ENCODE measurements around the gene CPLX3.

The CPLX3 gene

GRCh38 chr15:74850393-74850792 is 24.0 kb downstream of the CPLX3 start:
- DNase-seq (ENCODE audit: extremely low read depth, insufficient read length), result no peak
- Histone ChIP-seq H3K36me3 (ENCODE audit: control insufficient read depth, insufficient read depth, low read length) (peaks cover 61% of the 10 kb centered on the region), H3K4me3 (replicated peaks; ENCODE audit: low read depth, low read length) (no peak overlapping the region), H3K27me3 (replicated peaks; ENCODE audit: control insufficient read depth, insufficient read depth, low read length) (no peaks in the 10 kb centered on the region)
- TF ChIP-seq CTCF (IDR thresholded peaks at IDR 0.05; ENCODE audit: insufficient read depth, low read length, poor library complexity, severe bottlenecking), result no peak

- no peak for DNase-seq (ENCODE audit: extremely low read depth, insufficient read length)
- peaks cover 54% of the 10 kb centered on the region for H3K36me3 ChIP-seq (ENCODE audit: control insufficient read depth, insufficient read depth, low read length)
- TF ChIP-seq CTCF (IDR thresholded peaks at IDR 0.05; ENCODE audit: insufficient read depth, low read length, poor library complexity, severe bottlenecking), result no peak
- no peaks in the 10 kb centered on the region for H3K27me3 ChIP-seq (replicated peaks; ENCODE audit: control insufficient read depth, insufficient read depth, low read length)
- H3K4me3 ChIP-seq (replicated peaks; ENCODE audit: low read depth, low read length), result no peak overlapping the region
Measured at GRCh38 chr15:74851960-74852359, 25.5 kb downstream of the CPLX3 start.

GRCh38 chr15:74854453-74855022 is 28.1 kb downstream of the CPLX3 start:
- no peak for TF ChIP-seq CTCF (IDR thresholded peaks at IDR 0.05; ENCODE audit: insufficient read depth, low read length, poor library complexity, severe bottlenecking)
- no peak for DNase-seq (ENCODE audit: extremely low read depth, insufficient read length)
- Histone ChIP-seq H3K36me3 (ENCODE audit: control insufficient read depth, insufficient read depth, low read length) (peaks cover 39% of the 10 kb centered on the region), H3K4me3 (replicated peaks; ENCODE audit: low read depth, low read length) (no peak overlapping the region), H3K27me3 (replicated peaks; ENCODE audit: control insufficient read depth, insufficient read depth, low read length) (no peaks in the 10 kb centered on the region)

- no peak for TF ChIP-seq CTCF (IDR thresholded peaks at IDR 0.05; ENCODE audit: insufficient read depth, low read length, poor library complexity, severe bottlenecking)
- peaks cover 30% of the 10 kb centered on the region for H3K36me3 ChIP-seq (ENCODE audit: control insufficient read depth, insufficient read depth, low read length)
- no peaks in the 10 kb centered on the region for H3K27me3 ChIP-seq (replicated peaks; ENCODE audit: control insufficient read depth, insufficient read depth, low read length)
- no peak for DNase-seq (ENCODE audit: extremely low read depth, insufficient read length)
- no peak overlapping the region for H3K4me3 ChIP-seq (replicated peaks; ENCODE audit: low read depth, low read length)
Measured at GRCh38 chr15:74855857-74856256, 29.4 kb downstream of the CPLX3 start.

- H3K27me3 ChIP-seq (replicated peaks; ENCODE audit: control insufficient read depth, insufficient read depth, low read length), result no peaks in the 10 kb centered on the region
- 0 out of 2 replicates have a peak overlapping the region, but pooled peaks have one; percentile 4 for H3K4me3 ChIP-seq (replicated peaks; ENCODE audit: low read depth, low read length)
- peaks cover 23% of the 10 kb centered on the region for H3K36me3 ChIP-seq (ENCODE audit: control insufficient read depth, insufficient read depth, low read length)
- no peak for DNase-seq (ENCODE audit: extremely low read depth, insufficient read length)
- TF ChIP-seq CTCF (IDR thresholded peaks at IDR 0.05; ENCODE audit: insufficient read depth, low read length, poor library complexity, severe bottlenecking), result no peak
Measured at GRCh38 chr15:74856537-74856936, 30.1 kb downstream of the CPLX3 start.

All from GM06990 (cell line).